Omental fat pad (tissue), 4 donors: ENCODE data around the gene CBY1. TPM values are rescaled to one million over a fixed set of nuclear protein-coding genes. Genes with fewer than 3 reads are reported as not detected.

Experiments used
- ATAC-seq: fragments of 150-250 bp; one replicate; pipeline ENCODE4 v1.9.1; 2016; ENCODE audit warnings: mild to moderate bottlenecking, moderate library complexity; ENCODE audit not compliant: low FRiP score
- DNase-seq: peaks from one replicate; pipeline ENCODE4 v3.0.0-alpha.2; 2019; ENCODE audit warnings: low spot score
- total RNA-seq, 4 donors: library from RNA; depleted of rRNA; stranded (reverse); fragments of >200 nt; gene quantifications; one replicate each; pipeline ENCODE4 v1.1.0, GENCODE V29; 2016
- TF ChIP-seq, protein P1 (sequence below), 3 donors: fragments of 450-650 bp; IDR thresholded peaks; one replicate each; pipeline ENCODE4 v1.5.1; 2016 to 2017; ENCODE audit warnings: antibody characterized with exemption in 3 of 3, mild to moderate bottlenecking in 3 of 3, moderate library complexity in 2 of 3

Gene CBY1
- total RNA-seq, 4 donors from 2014 or later = 7.6 to 25.9 (median 17.4) TPM

DNA sequence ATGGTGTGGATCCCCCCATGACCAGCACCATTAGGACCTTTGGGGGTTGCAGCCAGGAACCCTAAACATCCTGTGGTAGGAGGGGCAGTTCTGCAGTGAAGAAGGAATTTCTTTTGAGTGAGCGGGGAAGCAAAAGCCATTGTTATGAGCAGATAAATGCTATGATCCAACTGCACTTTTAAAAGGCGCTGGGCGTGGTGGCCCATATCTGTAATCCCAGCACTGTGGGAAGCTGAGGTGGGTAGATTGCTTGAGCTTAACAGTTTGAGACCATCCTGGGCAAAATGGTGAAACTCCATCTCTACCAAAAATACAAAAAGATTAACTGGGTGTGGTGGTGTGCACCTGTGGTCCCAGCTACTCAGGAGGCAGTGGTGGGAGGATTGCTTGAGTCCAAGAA is 19.4 kb downstream of the CBY1 start:
- ATAC-seq = no peak
- no peak for DNase-seq
- TF ChIP-seq, protein P1, sequence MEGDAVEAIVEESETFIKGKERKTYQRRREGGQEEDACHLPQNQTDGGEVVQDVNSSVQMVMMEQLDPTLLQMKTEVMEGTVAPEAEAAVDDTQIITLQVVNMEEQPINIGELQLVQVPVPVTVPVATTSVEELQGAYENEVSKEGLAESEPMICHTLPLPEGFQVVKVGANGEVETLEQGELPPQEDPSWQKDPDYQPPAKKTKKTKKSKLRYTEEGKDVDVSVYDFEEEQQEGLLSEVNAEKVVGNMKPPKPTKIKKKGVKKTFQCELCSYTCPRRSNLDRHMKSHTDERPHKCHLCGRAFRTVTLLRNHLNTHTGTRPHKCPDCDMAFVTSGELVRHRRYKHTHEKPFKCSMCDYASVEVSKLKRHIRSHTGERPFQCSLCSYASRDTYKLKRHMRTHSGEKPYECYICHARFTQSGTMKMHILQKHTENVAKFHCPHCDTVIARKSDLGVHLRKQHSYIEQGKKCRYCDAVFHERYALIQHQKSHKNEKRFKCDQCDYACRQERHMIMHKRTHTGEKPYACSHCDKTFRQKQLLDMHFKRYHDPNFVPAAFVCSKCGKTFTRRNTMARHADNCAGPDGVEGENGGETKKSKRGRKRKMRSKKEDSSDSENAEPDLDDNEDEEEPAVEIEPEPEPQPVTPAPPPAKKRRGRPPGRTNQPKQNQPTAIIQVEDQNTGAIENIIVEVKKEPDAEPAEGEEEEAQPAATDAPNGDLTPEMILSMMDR (IDR thresholded peaks at IDR 0.05) = no peak

DNA sequence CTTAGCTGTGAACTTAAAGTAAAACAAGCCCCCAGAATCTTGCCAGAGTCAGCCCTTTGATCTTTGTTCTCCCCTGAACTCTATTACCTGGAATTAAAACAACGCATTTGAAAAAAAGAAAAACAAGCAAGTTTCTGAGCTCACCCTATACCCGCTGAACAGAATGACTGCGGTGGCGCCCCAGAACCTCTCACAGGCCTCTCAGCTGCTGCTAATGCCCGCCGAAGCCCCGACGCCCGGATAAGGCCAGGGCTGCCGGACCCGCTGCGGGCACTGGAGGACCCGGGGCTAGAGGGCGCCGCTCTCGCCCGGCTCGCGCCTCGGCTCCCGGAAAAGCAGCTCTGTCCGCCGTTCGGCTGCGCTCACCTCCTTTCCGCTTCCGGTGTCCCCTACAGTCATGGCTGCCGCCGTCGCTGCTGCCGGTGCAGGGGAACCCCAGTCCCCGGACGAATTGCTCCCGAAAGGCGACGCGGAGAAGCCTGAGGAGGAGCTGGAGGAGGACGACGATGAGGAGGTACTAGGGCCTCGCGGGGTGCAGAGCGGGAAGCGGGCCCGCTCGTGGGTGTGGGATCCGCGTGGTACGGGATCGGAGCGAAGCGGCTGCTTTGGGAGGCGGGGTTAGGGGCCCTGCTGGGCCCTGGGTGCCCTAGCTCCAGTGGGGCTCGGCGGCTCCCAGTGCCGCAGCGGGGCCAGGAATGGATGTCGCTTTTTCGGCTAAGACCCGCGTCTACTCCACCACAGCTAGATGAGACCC is 25.3 kb downstream of the CBY1 start, which contains the start of gene TOMM22:
Gene TOMM22, plus strand, starts transcription at position 376 of the 754 bp plus-strand sequence. Its CDS starts 22 bp downstream, at position 398.
- ATAC-seq (peak; percentile 93), DNase-seq (peak; percentile 40)
- TF ChIP-seq, protein P1 (IDR thresholded peaks at IDR 0.05) = no peak

DNA sequence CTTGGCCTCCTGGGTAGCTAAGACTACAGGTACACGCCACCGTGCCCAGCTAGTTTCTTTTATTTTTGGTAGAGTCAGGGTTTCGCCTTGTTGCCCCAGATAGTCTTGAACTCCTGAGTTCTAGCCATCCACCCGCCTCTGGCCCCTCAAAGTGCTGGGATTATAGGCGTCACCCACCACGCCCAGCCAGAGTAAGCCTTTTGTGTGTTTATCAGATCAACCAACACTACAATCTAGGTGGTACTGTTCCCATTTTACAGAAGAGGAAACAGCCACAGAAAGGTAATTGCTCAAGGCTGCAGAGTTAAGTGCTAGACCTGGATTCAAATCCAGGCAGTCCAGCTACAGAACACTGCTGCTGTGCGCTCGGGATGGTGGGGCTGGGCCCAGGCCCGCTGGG is 28.5 kb downstream of the CBY1 start:
- ATAC-seq (no peak), DNase-seq (no peak)
- TF ChIP-seq, protein P1 (IDR thresholded peaks at IDR 0.05) = no peak

DNA sequence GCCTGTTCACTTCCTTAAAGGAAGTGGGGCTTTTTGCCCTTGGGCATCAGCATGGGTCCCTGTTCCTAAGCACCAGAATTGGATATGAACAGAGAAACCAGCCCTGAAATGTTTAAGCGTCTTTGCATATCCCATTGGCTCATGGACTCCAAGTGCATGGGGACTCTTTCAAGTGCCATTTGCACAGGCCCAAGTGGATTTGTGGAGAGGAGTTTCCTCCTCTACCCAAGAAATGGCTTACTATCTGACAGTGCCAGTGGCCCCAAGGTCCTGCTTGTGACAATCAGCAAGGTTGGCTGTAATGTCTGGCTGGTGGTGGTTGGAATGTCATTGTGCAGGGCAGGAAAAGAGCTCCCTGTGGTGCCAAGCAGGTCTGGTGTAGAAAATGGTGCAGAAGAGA is 29.3 kb downstream of the CBY1 start:
- ATAC-seq (no peak), DNase-seq (no peak)
- TF ChIP-seq, protein P1 (IDR thresholded peaks at IDR 0.05) = no peak

DNA sequence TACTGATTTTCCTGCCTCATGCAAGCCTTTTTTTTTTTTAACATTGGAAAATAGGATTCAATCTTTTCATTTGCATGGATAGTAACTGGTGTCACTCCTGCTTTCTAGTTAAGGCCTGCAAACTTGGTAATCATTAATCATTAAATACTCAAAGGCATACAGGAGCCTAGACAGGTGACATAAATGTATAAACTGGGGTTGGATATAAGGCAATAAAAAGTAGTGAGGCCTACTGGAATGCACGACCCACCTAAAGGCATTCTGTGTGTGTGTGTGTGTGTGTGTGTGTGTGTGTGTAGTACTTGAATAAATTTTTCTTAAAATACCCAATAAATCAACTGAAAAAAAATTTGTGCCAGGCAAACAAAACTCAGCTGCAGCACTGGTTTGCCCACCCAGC is 33.2 kb downstream of the CBY1 start:
- ATAC-seq = no peak
- no peak for DNase-seq
- TF ChIP-seq, protein P1 (IDR thresholded peaks at IDR 0.05) = no peak

DNA sequence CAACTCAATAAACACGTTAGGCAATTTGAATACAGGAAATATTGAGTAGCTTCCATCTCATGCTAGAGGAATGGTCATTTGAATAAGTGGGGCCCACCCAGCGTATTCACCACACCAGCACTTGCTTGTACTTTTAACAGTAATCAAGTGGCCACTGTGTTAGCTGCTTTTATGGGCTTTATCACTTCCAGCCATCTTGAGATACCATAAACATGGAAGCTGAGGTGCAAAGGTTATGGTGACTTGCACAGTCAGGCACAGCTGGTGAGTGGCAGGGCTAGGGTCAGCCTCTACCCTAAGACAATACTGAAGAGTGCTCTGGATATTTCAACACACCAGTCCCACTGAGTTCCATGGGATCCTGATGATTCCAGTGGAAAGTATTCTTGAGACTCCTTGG is 37.6 kb downstream of the CBY1 start:
- TF ChIP-seq, protein P1 (IDR thresholded peaks at IDR 0.05) = no peak
- ATAC-seq (no peak), DNase-seq (no peak)

DNA sequence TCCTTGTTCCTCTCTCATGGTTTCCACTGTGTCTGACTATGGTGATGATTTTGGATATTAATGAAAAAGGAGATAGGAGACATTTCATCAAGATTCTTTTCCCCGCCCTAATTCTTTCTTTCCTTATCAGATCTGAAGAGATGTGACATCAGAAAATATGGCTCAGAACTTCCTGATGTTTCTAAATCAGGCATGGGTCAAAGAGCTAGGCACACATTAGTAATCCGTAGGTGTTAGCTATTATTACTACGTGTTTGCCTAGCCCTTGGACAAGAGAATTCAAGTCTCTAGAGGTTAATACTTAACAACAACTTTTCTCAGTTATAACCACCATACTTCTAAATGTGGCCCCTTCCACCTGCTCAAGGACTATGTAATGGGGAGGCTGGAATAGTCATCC is 38.5 kb downstream of the CBY1 start:
- no peak for DNase-seq
- TF ChIP-seq, protein P1 (IDR thresholded peaks at IDR 0.05) = no peak
- ATAC-seq = no peak
